Measurements from ENCODE around the gene USP21. TPM values are rescaled to one million over a fixed set of nuclear protein-coding genes. Genes with fewer than 3 reads are reported as not detected.

The USP21 gene
- total and polyA plus RNA-seq, 2 of the 4 experiments (the other 2 are of a cell fraction): 6.3 to 23.8 TPM

GRCh38 chr1:161159087-161159912 lies at the start of gene USP21 (continued):
- TF ChIP-seq CTCF (conservative IDR thresholded peaks at IDR 0.05; ENCODE audit: low read depth, low read length) (0 out of 2 replicates have a peak, but pooled peaks have one; percentile 16), RAD21 (IDR thresholded peaks at IDR 0.05; ENCODE audit: low read length) (no peak), CHD1 (IDR thresholded peaks at IDR 0.05; ENCODE audit: low read depth, low read length) (no peak), BHLHE40 (IDR thresholded peaks at IDR 0.05; ENCODE audit: low read depth, low read length) (no peak), MXI1 (IDR thresholded peaks at IDR 0.05; ENCODE audit: borderline replicate concordance, low read depth, low read length) (peak; percentile 34; the same call in 1 of the 2 replicates)

All from IMR-90 (cell line).